Measurements from ENCODE around the gene STIL.

DNA sequence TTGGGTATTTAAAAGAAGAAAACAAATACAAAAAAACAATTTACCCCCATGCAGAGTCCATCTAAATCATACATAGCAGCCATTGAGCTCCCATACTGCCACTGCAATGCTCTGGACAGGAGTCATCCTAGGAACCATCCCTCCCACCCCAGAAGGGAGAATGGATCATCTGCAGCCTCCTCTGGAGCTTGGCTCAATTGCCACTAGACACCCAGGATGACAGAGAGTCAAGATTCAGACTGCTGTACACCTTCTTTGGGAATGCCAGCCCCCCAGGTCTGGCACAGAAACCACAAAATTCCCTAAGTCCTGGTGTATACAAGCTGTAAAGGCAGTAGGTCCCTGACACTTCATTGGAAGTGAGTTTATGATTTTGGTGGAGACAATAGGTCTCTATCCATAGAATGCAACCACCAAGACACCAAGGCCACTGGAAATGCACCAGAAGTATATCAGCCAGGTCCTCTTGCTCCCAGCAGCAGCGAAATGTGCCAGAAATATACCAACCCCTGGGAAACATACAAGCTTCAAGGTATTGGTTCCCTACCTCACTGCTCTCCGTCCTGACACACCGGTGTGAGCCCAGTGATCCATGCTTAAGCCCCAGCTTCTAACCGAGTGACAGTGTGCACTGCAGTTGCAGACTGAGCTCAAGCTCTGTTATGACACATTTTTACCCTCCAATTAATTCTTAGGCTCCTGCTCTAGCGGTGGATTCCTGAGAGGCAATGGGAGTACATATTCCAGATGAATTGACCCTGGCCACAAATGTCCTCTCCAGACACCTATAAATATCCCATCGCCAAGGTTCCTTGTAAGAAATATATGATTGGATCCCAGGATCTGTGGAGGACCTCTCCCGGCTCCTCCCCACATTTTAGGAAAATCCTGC lies 86.4 kb downstream of the STIL start:
- no peak for TF ChIP-seq RXRA (IDR thresholded peaks at IDR 0.05)
- TF ChIP-seq TAF1 (conservative IDR thresholded peaks at IDR 0.05) = no peak
- no peak for TF ChIP-seq CTCF (IDR thresholded peaks at IDR 0.05; ENCODE audit: low read depth, low read length, missing input control)
- no peak for TF ChIP-seq YY1 (IDR thresholded peaks at IDR 0.05)
- TF ChIP-seq RAD21 (IDR thresholded peaks at IDR 0.05) = no peak
- TF ChIP-seq GABPA (IDR thresholded peaks at IDR 0.05 in 1 of 2, conservative IDR thresholded peaks at IDR 0.05 in 1 of 2) = no peak
- no peak for TF ChIP-seq NR2F2 (IDR thresholded peaks at IDR 0.05)
- TF ChIP-seq, protein P1, sequence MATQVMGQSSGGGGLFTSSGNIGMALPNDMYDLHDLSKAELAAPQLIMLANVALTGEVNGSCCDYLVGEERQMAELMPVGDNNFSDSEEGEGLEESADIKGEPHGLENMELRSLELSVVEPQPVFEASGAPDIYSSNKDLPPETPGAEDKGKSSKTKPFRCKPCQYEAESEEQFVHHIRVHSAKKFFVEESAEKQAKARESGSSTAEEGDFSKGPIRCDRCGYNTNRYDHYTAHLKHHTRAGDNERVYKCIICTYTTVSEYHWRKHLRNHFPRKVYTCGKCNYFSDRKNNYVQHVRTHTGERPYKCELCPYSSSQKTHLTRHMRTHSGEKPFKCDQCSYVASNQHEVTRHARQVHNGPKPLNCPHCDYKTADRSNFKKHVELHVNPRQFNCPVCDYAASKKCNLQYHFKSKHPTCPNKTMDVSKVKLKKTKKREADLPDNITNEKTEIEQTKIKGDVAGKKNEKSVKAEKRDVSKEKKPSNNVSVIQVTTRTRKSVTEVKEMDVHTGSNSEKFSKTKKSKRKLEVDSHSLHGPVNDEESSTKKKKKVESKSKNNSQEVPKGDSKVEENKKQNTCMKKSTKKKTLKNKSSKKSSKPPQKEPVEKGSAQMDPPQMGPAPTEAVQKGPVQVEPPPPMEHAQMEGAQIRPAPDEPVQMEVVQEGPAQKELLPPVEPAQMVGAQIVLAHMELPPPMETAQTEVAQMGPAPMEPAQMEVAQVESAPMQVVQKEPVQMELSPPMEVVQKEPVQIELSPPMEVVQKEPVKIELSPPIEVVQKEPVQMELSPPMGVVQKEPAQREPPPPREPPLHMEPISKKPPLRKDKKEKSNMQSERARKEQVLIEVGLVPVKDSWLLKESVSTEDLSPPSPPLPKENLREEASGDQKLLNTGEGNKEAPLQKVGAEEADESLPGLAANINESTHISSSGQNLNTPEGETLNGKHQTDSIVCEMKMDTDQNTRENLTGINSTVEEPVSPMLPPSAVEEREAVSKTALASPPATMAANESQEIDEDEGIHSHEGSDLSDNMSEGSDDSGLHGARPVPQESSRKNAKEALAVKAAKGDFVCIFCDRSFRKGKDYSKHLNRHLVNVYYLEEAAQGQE (IDR thresholded peaks at IDR 0.05) = no peak

Measured in liver (tissue), 3 donors.